Stomach smooth muscle (tissue), 2 donors: ENCODE results near the gene LY86.
"Not testable (repeated sequence)": the region's sequence is repeated elsewhere in the genome, so short reads cannot be mapped to it uniquely, and the experiment has no call there.

Experiments
- H3K27ac ChIP-seq: one replicate; pipeline ENCODE4 v1.7.0; 2013; ENCODE audit warnings: mild to moderate bottlenecking, low read length, inconsistent platforms
- H3K27me3 ChIP-seq, 2 donors: one replicate each; pipeline ENCODE4 v1.7.0; 2013; ENCODE audit warnings: low read length in 2 of 2; ENCODE audit not compliant: insufficient read depth in 2 of 2, control insufficient read depth in 1 of 2
- H3K36me3 ChIP-seq, 2 donors: one replicate each; pipeline ENCODE4 v1.7.0; 2013; ENCODE audit warnings: low read length in 2 of 2; ENCODE audit not compliant: control insufficient read depth in 2 of 2, insufficient read depth in 2 of 2
- H3K4me1 ChIP-seq: one replicate; pipeline ENCODE4 v1.7.0; 2013; ENCODE audit warnings: low read length; ENCODE audit not compliant: control insufficient read depth, insufficient read depth
- H3K4me3 ChIP-seq, 2 donors: one replicate each; pipeline ENCODE4 v1.7.0; 2013; ENCODE audit warnings: low read length in 2 of 2
- H3K9ac ChIP-seq, 2 donors: one replicate each; pipeline ENCODE4 v1.7.0; 2013; ENCODE audit warnings: low read length in 2 of 2, mild to moderate bottlenecking in 1 of 2
- H3K9me3 ChIP-seq, 2 donors: one replicate each; pipeline ENCODE4 v1.7.0; 2013; ENCODE audit warnings: low read length in 2 of 2; ENCODE audit not compliant: control insufficient read depth in 2 of 2
- donor health status: healthy.
- donor health status: Pancreatic carcinoma.

The LY86 gene

GRCh38 chr6:6599468-6599873 lies 11.0 kb downstream of the LY86 start:
- Histone ChIP-seq H3K4me1 (peaks cover 5% of the 10 kb centered on the region), H3K9me3 (no peaks in the 10 kb centered on the region), H3K4me3 (no peak overlapping the region), H3K27me3 (no peaks in the 10 kb centered on the region), H3K27ac (no peak overlapping the region), H3K36me3 (no peaks in the 10 kb centered on the region), H3K9ac (no peak overlapping the region)

DNA sequence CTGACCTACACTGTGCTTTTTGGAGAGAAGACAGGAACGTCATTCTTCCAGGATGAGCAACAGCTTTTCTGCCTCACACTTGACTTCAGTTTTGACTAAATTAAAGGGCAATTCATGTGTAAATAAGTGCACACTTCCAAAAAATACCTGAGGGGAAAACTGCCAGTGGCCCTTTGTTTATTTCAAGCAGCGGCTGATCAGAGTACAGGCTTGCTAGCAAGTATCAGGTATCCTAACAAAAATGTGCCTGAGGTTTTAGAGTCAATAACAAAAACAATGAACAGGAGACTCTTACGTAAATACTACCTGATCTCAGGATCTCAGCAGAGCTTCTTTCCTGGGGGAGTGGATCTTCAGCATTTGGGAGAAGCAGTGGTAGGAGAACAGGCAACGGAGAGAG lies 12.4 kb downstream of the LY86 start:
- Histone ChIP-seq H3K9me3 (no peaks in the 10 kb centered on the region), H3K27ac (no peak overlapping the region), H3K4me3 (no peak overlapping the region), H3K36me3 (no peaks in the 10 kb centered on the region), H3K27me3 (no peaks in the 10 kb centered on the region), H3K9ac (no peak overlapping the region), H3K4me1 (peaks cover 5% of the 10 kb centered on the region)

DNA sequence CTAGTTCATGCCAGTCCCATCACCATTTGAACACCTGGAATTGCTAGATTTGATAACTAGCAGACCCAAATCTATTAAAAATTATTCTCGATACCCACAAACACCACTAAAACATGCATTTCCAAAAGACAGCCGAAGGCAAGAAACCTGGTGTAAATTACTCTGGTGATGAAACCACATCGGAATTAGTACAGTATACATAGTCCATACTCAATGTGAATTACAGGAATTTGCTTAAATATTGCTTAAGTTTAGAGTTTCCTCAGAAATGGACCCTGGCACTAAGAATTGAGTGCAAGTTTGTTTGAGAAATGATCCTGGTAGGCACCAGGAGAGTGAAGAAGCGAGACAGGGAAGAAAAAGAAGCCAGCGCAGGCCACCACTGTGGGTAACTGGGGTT lies 13.7 kb downstream of the LY86 start:
- H3K4me3 ChIP-seq = no peak overlapping the region
- H3K9ac ChIP-seq = no peak overlapping the region
- H3K27ac ChIP-seq = no peak overlapping the region
- no peaks in the 10 kb centered on the region for H3K9me3 ChIP-seq
- peaks cover 3% of the 10 kb centered on the region for H3K4me1 ChIP-seq
- no peaks in the 10 kb centered on the region for H3K27me3 ChIP-seq
- H3K36me3 ChIP-seq = no peaks in the 10 kb centered on the region

DNA sequence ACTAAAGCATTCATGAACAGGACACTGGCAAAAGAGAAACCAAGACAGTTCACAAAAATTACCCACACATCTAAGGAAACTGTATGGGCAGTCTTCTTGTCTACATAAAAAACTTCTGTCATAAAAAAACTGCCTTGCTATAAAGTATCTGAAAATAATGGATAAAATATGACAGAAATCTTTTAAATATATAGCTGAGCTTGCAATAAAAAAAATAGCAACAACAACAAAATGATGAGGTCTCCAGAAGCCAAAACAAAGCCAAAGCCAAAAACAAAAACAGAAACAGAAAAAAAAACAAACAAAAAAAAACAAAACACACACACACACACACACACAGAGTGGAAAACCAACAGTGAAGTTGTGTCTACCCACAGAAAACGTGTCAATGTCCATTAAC lies 14.8 kb downstream of the LY86 start:
- Histone ChIP-seq H3K36me3 (no peaks in the 10 kb centered on the region), H3K9me3 (no peaks in the 10 kb centered on the region), H3K9ac (no peak overlapping the region), H3K27me3 (no peaks in the 10 kb centered on the region), H3K27ac (no peak overlapping the region), H3K4me3 (no peak overlapping the region), H3K4me1 (peaks cover 3% of the 10 kb centered on the region)

GRCh38 chr6:6604015-6604414 lies 15.5 kb downstream of the LY86 start:
- no peaks in the 10 kb centered on the region for H3K27me3 ChIP-seq
- H3K9me3 ChIP-seq = no peaks in the 10 kb centered on the region
- H3K9ac ChIP-seq = no peak overlapping the region
- H3K27ac ChIP-seq = no peak overlapping the region
- no peaks in the 10 kb centered on the region for H3K36me3 ChIP-seq
- H3K4me3 ChIP-seq = no peak overlapping the region
- peaks cover 3% of the 10 kb centered on the region for H3K4me1 ChIP-seq

DNA sequence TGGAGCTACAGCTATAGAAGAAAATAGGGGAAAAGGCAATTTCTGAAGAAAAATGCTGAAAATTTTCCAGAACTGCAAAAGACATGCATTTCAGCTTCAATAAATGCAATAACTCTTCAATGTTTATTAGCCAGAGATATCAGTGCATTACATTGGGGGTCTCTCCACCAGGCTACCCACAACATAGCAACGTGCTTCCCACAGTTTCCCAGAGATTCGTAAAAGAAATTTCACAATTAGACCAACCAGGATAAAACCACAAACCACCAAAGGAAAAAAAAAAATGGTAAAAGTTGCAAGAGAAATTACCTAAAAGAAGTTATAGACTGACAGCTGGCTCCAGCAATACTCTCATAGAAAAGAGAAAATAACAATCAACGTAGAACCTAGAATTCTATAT lies 16.0 kb downstream of the LY86 start:
- no peak overlapping the region for H3K9ac ChIP-seq
- H3K9me3 ChIP-seq = no peaks in the 10 kb centered on the region
- peaks cover 2% of the 10 kb centered on the region for H3K4me1 ChIP-seq
- no peaks in the 10 kb centered on the region for H3K27me3 ChIP-seq
- no peaks in the 10 kb centered on the region for H3K36me3 ChIP-seq
- no peak overlapping the region for H3K27ac ChIP-seq
- no peak overlapping the region for H3K4me3 ChIP-seq

GRCh38 chr6:6605873-6606272 lies 17.4 kb downstream of the LY86 start:
- no peak overlapping the region for H3K27ac ChIP-seq
- H3K4me1 ChIP-seq = no peaks in the 10 kb centered on the region
- no peak overlapping the region for H3K4me3 ChIP-seq

GRCh38 chr6:6606391-6607030 lies 18.0 kb downstream of the LY86 start:
- not testable (repeated sequence) for H3K9ac ChIP-seq, H3K9me3 ChIP-seq, H3K4me1 ChIP-seq, H3K4me3 ChIP-seq, H3K27me3 ChIP-seq, H3K27ac ChIP-seq, H3K36me3 ChIP-seq

More at GRCh38 chr6:6605873-6606272, 17.4 kb downstream of the LY86 start:
- no peaks in the 10 kb centered on the region for H3K36me3 ChIP-seq
- no peaks in the 10 kb centered on the region for H3K27me3 ChIP-seq
- H3K9me3 ChIP-seq = no peaks in the 10 kb centered on the region
- no peak overlapping the region for H3K9ac ChIP-seq

GRCh38 chr6:6609450-6609849 lies 20.9 kb downstream of the LY86 start:
- no peak overlapping the region for H3K27ac ChIP-seq
- no peaks in the 10 kb centered on the region for H3K36me3 ChIP-seq
- no peaks in the 10 kb centered on the region for H3K9me3 ChIP-seq
- H3K27me3 ChIP-seq = no peaks in the 10 kb centered on the region
- no peaks in the 10 kb centered on the region for H3K4me1 ChIP-seq
- no peak overlapping the region for H3K4me3 ChIP-seq
- H3K9ac ChIP-seq = no peak overlapping the region

DNA sequence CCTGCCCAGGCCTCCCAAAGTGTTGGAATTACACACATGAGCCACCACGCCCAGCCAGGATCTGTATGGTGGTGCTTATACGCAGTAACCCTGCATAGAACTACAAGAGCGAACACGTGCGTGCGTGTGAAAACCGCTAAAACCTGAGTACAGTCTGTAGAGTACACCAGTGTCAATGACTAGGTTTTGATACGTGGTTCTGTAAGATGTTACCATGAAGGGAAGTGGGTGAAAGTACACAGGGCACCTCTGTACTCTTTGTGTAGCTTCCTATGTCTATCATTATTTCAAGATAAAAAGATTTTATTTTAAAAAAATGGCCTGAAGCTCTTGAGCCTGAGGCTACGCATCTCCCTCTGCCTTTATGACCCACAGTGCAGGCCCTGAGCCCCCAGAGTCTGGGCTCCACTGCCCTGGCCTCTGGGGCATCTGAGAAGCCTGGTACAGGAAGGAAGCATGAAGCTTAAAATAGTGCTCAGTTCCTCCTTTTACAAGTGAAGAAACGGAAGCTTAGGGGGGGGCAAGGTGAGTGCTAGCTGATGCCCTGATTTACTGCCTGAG lies 21.6 kb downstream of the LY86 start:
- H3K9me3 ChIP-seq = no peaks in the 10 kb centered on the region
- no peaks in the 10 kb centered on the region for H3K27me3 ChIP-seq
- H3K36me3 ChIP-seq = no peaks in the 10 kb centered on the region
- H3K9ac ChIP-seq = no peak overlapping the region
- H3K4me3 ChIP-seq = no peak overlapping the region
- H3K4me1 ChIP-seq = no peaks in the 10 kb centered on the region
- no peak overlapping the region for H3K27ac ChIP-seq

DNA sequence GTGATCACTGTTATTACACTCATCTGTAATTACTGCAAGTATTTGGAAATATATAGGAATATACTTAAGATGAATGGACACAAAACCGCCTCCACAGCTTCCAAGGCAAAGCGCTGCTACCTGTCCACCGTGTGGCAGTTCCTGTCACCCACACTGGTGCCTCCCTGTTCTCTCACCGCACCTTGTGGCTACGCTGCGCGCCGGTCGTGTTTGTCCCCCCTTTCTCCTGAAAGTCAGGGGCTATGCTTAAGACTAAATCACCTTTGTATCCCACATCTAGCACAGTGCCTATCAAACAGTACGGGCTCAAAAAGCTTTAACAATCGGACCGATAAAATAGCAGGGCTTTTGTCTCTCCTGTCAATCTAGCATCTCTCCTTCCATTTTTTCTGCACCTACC lies 23.0 kb downstream of the LY86 start:
- Histone ChIP-seq H3K27me3 (no peaks in the 10 kb centered on the region), H3K4me1 (no peaks in the 10 kb centered on the region), H3K36me3 (no peaks in the 10 kb centered on the region), H3K9me3 (no peaks in the 10 kb centered on the region), H3K4me3 (no peak overlapping the region), H3K27ac (no peak overlapping the region), H3K9ac (no peak overlapping the region)
